GM13976 (cell line): ENCODE data around the gene RPL32.

Experiments
- DNase-seq: peaks from one replicate; pipeline ENCODE4 v3.0.0; 2012; ENCODE audit warnings: low spot score
- CTCF ChIP-seq: IDR thresholded peaks from 2 replicates; pipeline ENCODE4 v1.5.1; 2012; ENCODE audit warnings: borderline replicate concordance, mild to moderate bottlenecking; ENCODE audit not compliant: insufficient read depth; ENCODE audit errors: extremely low read depth, missing control alignments, control extremely low read depth
- in situ Hi-C: fragments of 300-500 bp; cut with MboI; formaldehyde crosslinking; loops from one replicate; pipeline ENCODE4 v1.12.0; 2022; ENCODE audit warnings: low sequenced_read_pairs, mixed read lengths, inconsistent platforms; ENCODE audit not compliant: unreplicated experiment

The RPL32 gene

GRCh38 chr3:12841149-12841969, at the start of gene RPL32:
TSS of gene RPL32 (minus strand) at chr3:12841565. CDS start at chr3:12840237, 1,328 bp downstream.
- DNase-seq = peak; percentile 86
- in situ Hi-C loops = no loop called here
- peak; percentile 70 for TF ChIP-seq CTCF

GRCh38 chr3:12890610-12891390, 49.4 kb upstream of the RPL32 start:
- DNase-seq = no peak
- TF ChIP-seq CTCF = no peak
- in situ Hi-C loops = no loop called here

GRCh38 chr3:12886736-12887135, 45.4 kb upstream of the RPL32 start:
- no peak for DNase-seq
- in situ Hi-C loops = no loop called here
- TF ChIP-seq CTCF = no peak

- no peak for DNase-seq
- in situ Hi-C loops = no loop called here
- TF ChIP-seq CTCF = no peak
These were observed 44.8 kb upstream of the RPL32 start for GRCh38 chr3:12886106-12886679.

- no peak for DNase-seq
- no peak for TF ChIP-seq CTCF
- in situ Hi-C loops = no loop called here
These were observed 44.2 kb upstream of the RPL32 start for GRCh38 chr3:12885583-12885930.

- TF ChIP-seq CTCF = no peak
- in situ Hi-C loops = no loop called here
These were observed 43.6 kb upstream of the RPL32 start for GRCh38 chr3:12884790-12885582.

More at GRCh38 chr3:12884790-12885582, 43.6 kb upstream of the RPL32 start:
- no peak for DNase-seq
